Measurements from ENCODE around the gene C3orf49.

C3orf49 gene

GRCh38 chr3:63853106-63853505 is 34.0 kb downstream of the C3orf49 start:
- no peak for DNase-seq

- DNase-seq: no peak
These were observed 36.3 kb downstream of the C3orf49 start for GRCh38 chr3:63855333-63855940.

- no peak for DNase-seq
These were observed 38.2 kb downstream of the C3orf49 start for GRCh38 chr3:63857311-63857710.

- DNase-seq: no peak
These were observed 41.7 kb downstream of the C3orf49 start for GRCh38 chr3:63860776-63861175.

- DNase-seq: no peak
These were observed 42.2 kb downstream of the C3orf49 start for GRCh38 chr3:63861306-63861705.

- DNase-seq: no peak
These were observed 43.7 kb downstream of the C3orf49 start for GRCh38 chr3:63862804-63863149.

- DNase-seq: peak; percentile 9
These were observed 44.3 kb downstream of the C3orf49 start, which contains the start of the genes ATXN7 and THOC7 for GRCh38 chr3:63863150-63864007. TSS of gene ATXN7 (plus strand) at chr3:63863867. CDS start at chr3:63912599, 48,732 bp downstream. TSS of gene THOC7 (minus strand) at chr3:63863805. CDS start at chr3:63863790, 15 bp downstream.

GRCh38 chr3:63864008-63864964 is 45.2 kb downstream of the C3orf49 start:
- DNase-seq: no peak

GRCh38 chr3:63864965-63865327 is 45.8 kb downstream of the C3orf49 start:
- no peak for DNase-seq

GRCh38 chr3:63867225-63867624 is 48.1 kb downstream of the C3orf49 start:
- no peak for DNase-seq

- DNase-seq: no peak
These were observed 51.0 kb downstream of the C3orf49 start for GRCh38 chr3:63869940-63870614.

GRCh38 chr3:63870615-63871005 is 51.5 kb downstream of the C3orf49 start:
- no peak for DNase-seq

GRCh38 chr3:63872135-63872924 is 53.2 kb downstream of the C3orf49 start:
- DNase-seq: no peak

- DNase-seq: no peak
These were observed 55.7 kb downstream of the C3orf49 start for GRCh38 chr3:63874769-63875168.

- no peak for DNase-seq
These were observed 56.4 kb downstream of the C3orf49 start for GRCh38 chr3:63875510-63875909.

- no peak for DNase-seq
These were observed 57.2 kb downstream of the C3orf49 start for GRCh38 chr3:63876260-63876659.

GRCh38 chr3:63877737-63878393 is 58.8 kb downstream of the C3orf49 start:
- no peak for DNase-seq

GRCh38 chr3:63878394-63879060 is 59.4 kb downstream of the C3orf49 start:
- DNase-seq: no peak

GRCh38 chr3:63880653-63881052 is 61.6 kb downstream of the C3orf49 start:
- no peak for DNase-seq

- DNase-seq: no peak
These were observed 67.8 kb downstream of the C3orf49 start for GRCh38 chr3:63886858-63887257.

- DNase-seq: no peak
These were observed 72.4 kb downstream of the C3orf49 start for GRCh38 chr3:63891518-63891917.
